Stomach (tissue), 4 donors: ENCODE data around the gene GTF3C2.

Experiments used
- CTCF ChIP-seq, 7 experiments: fragments of 450-650 bp in 4 of 7; fragments of 200-600 bp in 3 of 7; sonication (generic) in 3 of 7; IDR thresholded peaks; one replicate each; pipeline ENCODE4 v1.5.1; 2016 to 2019; ENCODE audit warnings: antibody characterized with exemption in 7 of 7, control low read depth in 2 of 7, mild to moderate bottlenecking in 1 of 7
- POLR2AphosphoS5 ChIP-seq, 3 donors: sonication (generic); formaldehyde crosslinking; IDR thresholded peaks; one replicate each; pipeline ENCODE4 v1.6.1; 2016; ENCODE audit warnings: antibody characterized with exemption in 3 of 3

GRCh38 chr2:27288610-27289009 lies 68.0 kb downstream of the GTF3C2 start:
- no peak for TF ChIP-seq CTCF (IDR thresholded peaks at IDR 0.05)
- no peak for TF ChIP-seq POLR2AphosphoS5 (IDR thresholded peaks at IDR 0.05)
